ENCODE results near the gene RILPL1. TPM values are rescaled to one million over a fixed set of nuclear protein-coding genes. Genes with fewer than 3 reads are reported as not detected.
"Not testable (repeated sequence)": the region's sequence is repeated elsewhere in the genome, so short reads cannot be mapped to it uniquely, and the experiment has no call there.

RILPL1 gene
- polyA plus RNA-seq, 1 donor: 9.7 TPM

DNA sequence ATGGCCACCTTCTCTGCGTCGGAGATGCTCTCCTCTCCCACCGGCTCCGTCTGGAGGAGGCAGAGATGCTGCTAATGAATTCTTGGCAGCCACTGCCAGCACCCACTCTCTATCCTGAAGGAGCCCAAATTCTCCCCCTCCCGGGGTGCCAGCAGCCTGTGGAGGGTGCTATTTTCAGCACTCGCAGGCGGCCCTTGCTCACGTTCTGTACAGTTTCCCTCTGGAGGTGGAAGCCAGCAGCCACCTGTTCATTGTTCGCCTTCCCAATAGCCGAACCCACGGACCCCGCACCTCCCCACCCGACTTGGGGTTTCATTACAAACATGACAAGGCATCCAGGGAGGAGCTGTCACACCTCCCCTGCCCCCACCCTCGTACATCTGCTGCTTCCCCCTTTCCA, 47.8 kb downstream of the RILPL1 start:
- H3K4me1 ChIP-seq (ENCODE audit: control insufficient read depth, insufficient read depth, low read length): no peaks in the 10 kb centered on the region
- DNase-seq: no peak
- H3K27me3 ChIP-seq (ENCODE audit: control insufficient read depth, insufficient read depth, low read length): no peaks in the 10 kb centered on the region
- WGBS (ENCODE audit: insufficient coverage, low lambda C conversion rate): 100% methylated on average over 1 of the region's 14 CpGs
- H3K36me3 ChIP-seq (ENCODE audit: control insufficient read depth, insufficient read depth, low read length): peaks cover 5% of the 10 kb centered on the region
- no peak overlapping the region for H3K4me3 ChIP-seq (ENCODE audit: low read length)
- H3K9me3 ChIP-seq (ENCODE audit: control insufficient read depth, low read depth, low read length): no peaks in the 10 kb centered on the region
- no peak overlapping the region for H3K27ac ChIP-seq (ENCODE audit: low read length)

DNA sequence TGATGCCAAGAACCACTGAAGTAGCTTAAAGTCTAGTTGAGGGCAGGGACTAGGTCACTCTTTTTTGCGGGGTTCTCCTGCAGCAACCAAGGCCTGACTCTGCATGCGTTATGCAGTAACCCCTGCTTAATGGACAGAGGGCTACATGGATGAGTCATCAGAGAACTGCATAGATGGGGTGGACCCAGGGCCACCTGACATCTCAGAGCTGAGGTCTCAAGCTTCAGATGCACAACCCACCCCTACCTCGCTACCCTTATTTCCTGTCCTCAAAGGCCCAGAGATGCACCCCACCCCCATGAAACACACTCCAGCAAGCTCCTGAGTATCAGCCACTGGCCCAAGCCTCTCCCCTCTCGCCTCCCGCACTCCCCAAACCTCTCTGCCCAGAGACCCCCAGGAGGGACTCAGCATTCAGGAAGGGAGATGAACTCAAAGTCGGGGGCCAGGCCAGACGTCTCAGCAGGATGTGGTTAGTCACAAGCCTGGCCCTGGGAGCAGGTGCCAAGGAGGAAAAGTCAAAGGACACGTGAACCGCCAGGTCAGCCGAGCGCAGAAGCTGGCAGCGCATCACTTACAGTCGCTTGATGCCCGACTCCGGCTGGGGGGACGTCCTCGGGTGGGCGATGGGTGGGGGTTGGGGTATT, 49.8 kb downstream of the RILPL1 start:
- no peak for DNase-seq
- Histone ChIP-seq H3K4me3 (ENCODE audit: low read length) (no peak overlapping the region), H3K27me3 (ENCODE audit: control insufficient read depth, insufficient read depth, low read length) (no peaks in the 10 kb centered on the region), H3K36me3 (ENCODE audit: control insufficient read depth, insufficient read depth, low read length) (peaks cover 11% of the 10 kb centered on the region), H3K4me1 (ENCODE audit: control insufficient read depth, insufficient read depth, low read length) (no peaks in the 10 kb centered on the region), H3K27ac (ENCODE audit: low read length) (no peak overlapping the region), H3K9me3 (ENCODE audit: control insufficient read depth, low read depth, low read length) (no peaks in the 10 kb centered on the region)
- 80% methylated on average over 1 of the region's 18 CpGs for WGBS (ENCODE audit: insufficient coverage, low lambda C conversion rate)

DNA sequence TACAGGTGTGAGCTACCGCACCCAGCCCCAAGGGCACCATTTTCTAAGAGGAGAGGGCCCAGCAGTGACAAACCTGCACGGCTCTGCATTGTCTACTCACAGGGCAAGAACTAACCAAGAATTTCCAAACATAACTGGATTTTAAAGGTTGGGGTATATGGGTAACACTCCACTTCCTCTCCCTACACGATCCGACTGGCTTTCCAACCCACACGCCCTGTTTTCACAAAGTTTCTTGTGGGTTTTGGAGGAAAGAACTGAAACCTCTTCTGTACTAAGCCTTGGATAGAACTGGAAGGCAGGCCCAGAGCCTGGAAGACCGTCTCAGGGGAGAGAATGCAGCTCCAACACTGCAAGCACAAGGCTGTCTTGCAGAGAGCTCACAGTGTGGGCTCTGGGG, 50.6 kb downstream of the RILPL1 start:
- Histone ChIP-seq H3K36me3 (ENCODE audit: control insufficient read depth, insufficient read depth, low read length) (peaks cover 14% of the 10 kb centered on the region), H3K4me1 (ENCODE audit: control insufficient read depth, insufficient read depth, low read length) (no peaks in the 10 kb centered on the region), H3K27ac (ENCODE audit: low read length) (no peak overlapping the region), H3K4me3 (ENCODE audit: low read length) (no peak overlapping the region), H3K27me3 (ENCODE audit: control insufficient read depth, insufficient read depth, low read length) (no peaks in the 10 kb centered on the region), H3K9me3 (ENCODE audit: control insufficient read depth, low read depth, low read length) (no peaks in the 10 kb centered on the region)
- no peak for DNase-seq
- WGBS (ENCODE audit: insufficient coverage, low lambda C conversion rate): no CpG with 5 or more reads among the region's 6 CpGs

- not testable (repeated sequence) for H3K27me3 ChIP-seq (ENCODE audit: control insufficient read depth, insufficient read depth, low read length); H3K4me3 ChIP-seq (ENCODE audit: low read length); H3K4me1 ChIP-seq (ENCODE audit: control insufficient read depth, insufficient read depth, low read length); H3K27ac ChIP-seq (ENCODE audit: low read length); DNase-seq; H3K9me3 ChIP-seq (ENCODE audit: control insufficient read depth, low read depth, low read length)
- H3K36me3 ChIP-seq (ENCODE audit: control insufficient read depth, insufficient read depth, low read length): peaks cover 14% of the 10 kb centered on the region
- no CpG with 5 or more reads among the region's 5 CpGs for WGBS (ENCODE audit: insufficient coverage, low lambda C conversion rate)
Measured at GRCh38 chr12:123481251-123481650, 52.3 kb downstream of the RILPL1 start.

DNA sequence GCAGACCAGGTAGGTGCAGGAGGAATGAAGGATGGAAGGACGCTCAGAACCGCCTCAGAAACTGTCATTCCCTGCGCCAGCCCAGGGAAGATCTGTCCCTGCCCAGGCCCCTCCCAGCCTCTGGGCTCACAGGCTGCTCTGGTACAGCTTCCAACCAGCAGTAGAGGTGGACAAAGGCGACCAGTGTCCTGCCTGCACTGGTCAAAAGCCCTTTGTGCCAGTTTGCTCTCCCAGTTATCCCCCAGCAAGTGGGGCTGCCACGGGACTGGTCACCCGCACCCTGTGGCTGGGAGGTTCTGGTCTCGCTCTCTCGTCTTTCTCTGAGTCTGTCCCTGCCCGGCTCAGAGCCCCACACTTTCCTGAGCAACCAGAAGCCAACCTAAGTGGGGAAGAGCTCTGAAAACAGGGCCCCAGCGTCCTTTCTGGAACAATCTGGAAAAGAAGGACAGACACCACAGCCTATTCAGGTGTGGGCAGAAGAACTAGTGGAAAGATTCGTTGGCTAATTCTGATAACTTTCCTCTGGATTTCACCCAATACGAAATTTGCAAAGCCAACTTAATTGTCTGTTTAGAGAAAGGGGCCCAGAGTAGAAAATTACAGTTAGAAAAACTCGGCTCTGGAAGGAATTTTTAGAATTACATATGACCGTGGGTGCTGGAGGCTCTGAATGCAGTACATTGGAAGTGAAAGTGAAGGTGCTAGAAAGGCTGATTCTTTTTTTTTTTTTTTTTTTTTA, 53.9 kb downstream of the RILPL1 start:
- Histone ChIP-seq H3K27ac (ENCODE audit: low read length) (no peak overlapping the region), H3K4me1 (ENCODE audit: control insufficient read depth, insufficient read depth, low read length) (no peaks in the 10 kb centered on the region), H3K4me3 (ENCODE audit: low read length) (no peak overlapping the region), H3K9me3 (ENCODE audit: control insufficient read depth, low read depth, low read length) (no peaks in the 10 kb centered on the region), H3K36me3 (ENCODE audit: control insufficient read depth, insufficient read depth, low read length) (peaks cover 21% of the 10 kb centered on the region), H3K27me3 (ENCODE audit: control insufficient read depth, insufficient read depth, low read length) (no peaks in the 10 kb centered on the region)
- 80% methylated on average over 1 of the region's 14 CpGs for WGBS (ENCODE audit: insufficient coverage, low lambda C conversion rate)
- DNase-seq: no peak

DNA sequence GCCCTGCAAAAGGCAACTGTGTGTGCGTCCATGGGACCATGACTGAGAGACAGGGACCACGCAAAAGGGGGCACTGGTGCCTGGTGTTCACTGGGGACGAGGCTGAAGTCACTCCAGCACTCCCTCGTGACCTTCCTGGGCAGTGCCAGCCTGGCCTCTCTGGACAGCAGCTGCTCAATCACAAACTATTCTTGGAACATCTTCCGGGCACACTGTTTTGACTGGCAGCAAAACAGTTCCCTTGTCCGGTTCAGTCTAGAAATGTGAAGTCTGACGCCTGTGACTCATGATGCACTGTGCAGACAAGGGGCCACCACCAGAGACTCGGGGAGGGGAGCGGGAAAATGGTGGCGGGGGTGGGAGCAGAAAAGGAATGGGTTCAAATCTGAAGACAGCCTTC, 54.8 kb downstream of the RILPL1 start:
- no peaks in the 10 kb centered on the region for H3K9me3 ChIP-seq (ENCODE audit: control insufficient read depth, low read depth, low read length)
- H3K27me3 ChIP-seq (ENCODE audit: control insufficient read depth, insufficient read depth, low read length): no peaks in the 10 kb centered on the region
- no peak overlapping the region for H3K4me3 ChIP-seq (ENCODE audit: low read length)
- H3K4me1 ChIP-seq (ENCODE audit: control insufficient read depth, insufficient read depth, low read length): no peaks in the 10 kb centered on the region
- DNase-seq: no peak
- H3K36me3 ChIP-seq (ENCODE audit: control insufficient read depth, insufficient read depth, low read length): peaks cover 17% of the 10 kb centered on the region
- H3K27ac ChIP-seq (ENCODE audit: low read length): no peak overlapping the region
- WGBS (ENCODE audit: insufficient coverage, low lambda C conversion rate): no CpG with 5 or more reads among the region's 10 CpGs

DNA sequence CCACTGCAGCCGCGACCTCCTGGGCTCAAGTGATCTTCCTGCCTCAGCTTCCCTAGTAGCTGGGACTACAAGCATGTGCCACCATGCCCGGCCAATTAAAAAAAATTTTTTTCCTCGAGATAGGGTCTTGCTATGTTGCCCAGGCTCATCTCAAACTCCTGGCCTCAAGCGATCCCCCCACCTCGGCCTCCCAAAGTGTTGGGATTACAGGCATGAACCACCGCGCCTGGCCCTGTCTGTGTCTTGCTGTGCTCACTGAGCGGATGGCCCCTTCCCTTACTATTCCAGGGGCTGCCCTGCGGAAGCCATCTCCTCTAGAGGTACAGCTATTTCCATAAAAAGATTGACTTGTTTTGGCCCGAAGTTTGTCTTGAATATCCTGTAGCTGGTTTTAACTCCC, 55.5 kb downstream of the RILPL1 start:
- Histone ChIP-seq H3K27me3 (ENCODE audit: control insufficient read depth, insufficient read depth, low read length) (no peaks in the 10 kb centered on the region), H3K9me3 (ENCODE audit: control insufficient read depth, low read depth, low read length) (no peaks in the 10 kb centered on the region), H3K4me1 (ENCODE audit: control insufficient read depth, insufficient read depth, low read length) (no peaks in the 10 kb centered on the region), H3K36me3 (ENCODE audit: control insufficient read depth, insufficient read depth, low read length) (peaks cover 16% of the 10 kb centered on the region), H3K4me3 (ENCODE audit: low read length) (no peak overlapping the region), H3K27ac (ENCODE audit: low read length) (no peak overlapping the region)
- no CpG with 5 or more reads among the region's 11 CpGs for WGBS (ENCODE audit: insufficient coverage, low lambda C conversion rate)
- DNase-seq: no peak

DNA sequence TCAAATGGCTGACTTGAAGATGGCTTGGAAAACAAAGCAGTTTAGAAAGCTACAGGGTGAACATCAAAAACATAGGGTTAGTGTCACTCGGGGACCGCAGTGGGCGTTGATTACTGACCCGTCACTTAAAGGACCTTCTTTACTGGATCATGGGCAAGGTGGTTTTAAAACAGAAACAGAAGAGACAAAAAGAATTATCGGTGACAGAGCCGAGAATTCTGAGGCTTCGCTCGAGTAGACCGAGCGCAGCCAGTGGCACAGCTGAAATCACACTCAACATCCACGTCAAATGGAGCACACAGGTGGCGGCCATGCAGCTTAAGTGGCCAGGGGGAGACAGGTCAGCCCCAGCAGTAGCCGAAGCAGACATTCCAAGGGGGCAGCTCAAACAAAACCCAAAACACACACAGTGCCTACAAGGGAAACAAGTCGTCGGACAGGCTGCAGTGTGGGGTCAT, 58.2 kb downstream of the RILPL1 start:
- H3K4me1 ChIP-seq (ENCODE audit: control insufficient read depth, insufficient read depth, low read length): no peaks in the 10 kb centered on the region
- H3K27ac ChIP-seq (ENCODE audit: low read length): no peak overlapping the region
- no peak overlapping the region for H3K4me3 ChIP-seq (ENCODE audit: low read length)
- H3K36me3 ChIP-seq (ENCODE audit: control insufficient read depth, insufficient read depth, low read length): peaks cover 36% of the 10 kb centered on the region
- no peak for DNase-seq
- H3K9me3 ChIP-seq (ENCODE audit: control insufficient read depth, low read depth, low read length): no peaks in the 10 kb centered on the region
- no CpG with 5 or more reads among the region's 15 CpGs for WGBS (ENCODE audit: insufficient coverage, low lambda C conversion rate)
- no peaks in the 10 kb centered on the region for H3K27me3 ChIP-seq (ENCODE audit: control insufficient read depth, insufficient read depth, low read length)

- Histone ChIP-seq H3K9me3 (ENCODE audit: control insufficient read depth, low read depth, low read length) (no peaks in the 10 kb centered on the region), H3K36me3 (ENCODE audit: control insufficient read depth, insufficient read depth, low read length) (peaks cover 36% of the 10 kb centered on the region)
Measured at GRCh38 chr12:123474485-123475245, 58.9 kb downstream of the RILPL1 start.

DNA sequence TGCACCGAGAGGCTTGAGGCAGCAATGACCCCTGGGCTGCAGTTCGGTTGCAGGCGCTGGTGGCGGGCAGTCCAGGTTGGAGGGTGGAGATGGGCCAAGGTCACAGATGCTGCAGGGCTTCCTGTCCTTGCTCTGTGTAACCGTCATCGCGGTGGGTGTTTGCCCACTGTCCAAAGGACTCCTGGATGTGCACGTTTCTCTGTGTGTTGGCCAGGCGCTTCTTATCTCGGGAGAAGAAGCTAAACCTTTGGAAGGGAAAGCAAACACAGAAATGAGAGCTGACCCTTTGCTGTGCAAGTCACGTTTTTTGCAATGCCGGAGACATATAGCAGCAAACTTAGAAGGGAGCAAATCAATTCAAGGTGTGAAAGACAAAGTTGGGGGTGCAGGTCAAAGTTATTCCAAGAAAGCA, 61.1 kb downstream of the RILPL1 start:
- H3K4me1 ChIP-seq (ENCODE audit: control insufficient read depth, insufficient read depth, low read length): no peaks in the 10 kb centered on the region

More at GRCh38 chr12:123474485-123475245, 58.9 kb downstream of the RILPL1 start:
- Histone ChIP-seq H3K27ac (ENCODE audit: low read length) (no peak overlapping the region), H3K4me3 (ENCODE audit: low read length) (no peak overlapping the region), H3K4me1 (ENCODE audit: control insufficient read depth, insufficient read depth, low read length) (no peaks in the 10 kb centered on the region), H3K27me3 (ENCODE audit: control insufficient read depth, insufficient read depth, low read length) (no peaks in the 10 kb centered on the region)
- no peak for DNase-seq
- WGBS (ENCODE audit: insufficient coverage, low lambda C conversion rate): no CpG with 5 or more reads among the region's 13 CpGs

More for the DNA sequence above, 61.1 kb downstream of the RILPL1 start:
- DNase-seq: no peak
- no peak overlapping the region for H3K4me3 ChIP-seq (ENCODE audit: low read length)
- no peak overlapping the region for H3K27ac ChIP-seq (ENCODE audit: low read length)
- no peaks in the 10 kb centered on the region for H3K9me3 ChIP-seq (ENCODE audit: control insufficient read depth, low read depth, low read length)
- H3K36me3 ChIP-seq (ENCODE audit: control insufficient read depth, insufficient read depth, low read length): peaks cover 27% of the 10 kb centered on the region
- no peaks in the 10 kb centered on the region for H3K27me3 ChIP-seq (ENCODE audit: control insufficient read depth, insufficient read depth, low read length)
- WGBS (ENCODE audit: insufficient coverage, low lambda C conversion rate): 60% methylated on average over 1 of the region's 12 CpGs
